Raji (cell line): Measurements from ENCODE around the gene RIIAD1.

ENCODE experiments used
- POLR2A ChIP-seq: IDR thresholded peaks from 2 replicates; pipeline ENCODE4 v1.6.1; 2011; ENCODE audit warnings: low read depth, low read length, control low read depth; ENCODE audit not compliant: insufficient read depth

Gene RIIAD1

GRCh38 chr1:151718666-151719065 is 2.7 kb upstream of the RIIAD1 start:
- TF ChIP-seq POLR2A = no peak

GRCh38 chr1:151720125-151720524 is 1.2 kb upstream of the RIIAD1 start:
- TF ChIP-seq POLR2A = no peak

GRCh38 chr1:151720554-151720953 is 768 bp upstream of the RIIAD1 start:
- TF ChIP-seq POLR2A = no peak

GRCh38 chr1:151721788-151722510 is 627 bp downstream of the RIIAD1 start:
- TF ChIP-seq POLR2A = no peak

GRCh38 chr1:151723726-151724370 is 2.5 kb downstream of the RIIAD1 start:
- TF ChIP-seq POLR2A = no peak

GRCh38 chr1:151728151-151729054 is 7.1 kb downstream of the RIIAD1 start:
- TF ChIP-seq POLR2A = no peak

GRCh38 chr1:151729157-151729965 is 8.0 kb downstream of the RIIAD1 start:
- TF ChIP-seq POLR2A = no peak

GRCh38 chr1:151729966-151730291 is 8.6 kb downstream of the RIIAD1 start:
- no peak for TF ChIP-seq POLR2A

- TF ChIP-seq POLR2A = no peak
These were observed 11.8 kb downstream of the RIIAD1 start for GRCh38 chr1:151733126-151733525.

- TF ChIP-seq POLR2A = no peak
These were observed 15.7 kb downstream of the RIIAD1 start for GRCh38 chr1:151737026-151737425.

GRCh38 chr1:151737479-151737878 is 16.2 kb downstream of the RIIAD1 start:
- TF ChIP-seq POLR2A = no peak

GRCh38 chr1:151739590-151740355 is 18.5 kb downstream of the RIIAD1 start:
- no peak for TF ChIP-seq POLR2A

- TF ChIP-seq POLR2A = no peak
These were observed 20.2 kb downstream of the RIIAD1 start for GRCh38 chr1:151741516-151741915.

GRCh38 chr1:151756291-151756690 is 35.0 kb downstream of the RIIAD1 start:
- no peak for TF ChIP-seq POLR2A
